K562 (cell line): ENCODE measurements around the gene PQBP1. TPM values are rescaled to one million over a fixed set of nuclear protein-coding genes. Genes with fewer than 3 reads are reported as not detected.
A peak's percentile ranks its signal among the peaks of the same experiment; 100 is the strongest.

ENCODE experiments used
- ATAC-seq: fragments of 200-7000 bp; cut with Tn5 transposase; 3 replicates; pipeline ENCODE4 v1.9.1; 2020; ENCODE audit warnings: moderate library complexity
- BruUV-seq: library from RNA; stranded (reverse); fragments of 400-500 nt; replicated peaks from 2 replicates; lab custom pipeline; 2021; lab: Mats Ljungman, UMichigan
- CTCF ChIA-PET: fragments of 300-600 bp; formaldehyde crosslinking; extraction: SDS; loops from one replicate; lab custom pipeline; 2021; ENCODE audit warnings: low intra/inter-chr PET ratio; lab: Yijun Ruan, JAX
- POLR2A ChIA-PET: fragments of 300-600, 350-650 bp; sonication (Branson Sonifier 250); formaldehyde crosslinking; extraction: SDS; loops from one replicate; lab custom pipeline; 2021; ENCODE audit warnings: antibody characterized with exemption, inconsistent platforms; lab: Yijun Ruan, JAX
- DNase-seq, 4 experiments: peaks; one replicate each; pipeline versions ENCODE4 v3.0.0 to v3.0.0-alpha.2; 2011 to 2018; ENCODE audit warnings: low spot score in 3 of 4, mixed read lengths in 3 of 4; ENCODE audit errors: extremely low read depth in 1 of 4
- FAIRE-seq: peaks from 2 replicates; lab custom pipeline; 2011; peaks lifted over from hg19 to GRCh38; lab: Jason Lieb, UNC
- H2AFZ ChIP-seq: 2 replicates; pipeline ENCODE4 v1.6.0; 2011; ENCODE audit warnings: low read depth, low read length, control low read depth, inconsistent platforms
- H3K27ac ChIP-seq: fragments of 200-600 bp; 3 replicates; pipeline ENCODE4 v1.8.0; 2011; ENCODE audit warnings: low read depth, mild to moderate bottlenecking, control low read depth, inconsistent platforms, low read length, moderate library complexity, mixed read lengths; ENCODE audit errors: extremely low read depth
- H3K27me3 ChIP-seq, 2 experiments: fragments of 300-600 bp in 1 of 2; 2 replicates in 1 of 2; 3 replicates in 1 of 2; pipeline versions ENCODE4 v1.6.0 to v1.8.0; 2011; ENCODE audit warnings: inconsistent platforms in 2 of 2, low read length in 2 of 2, mild to moderate bottlenecking in 1 of 2, mixed read lengths in 1 of 2, moderate library complexity in 1 of 2; ENCODE audit not compliant: control insufficient read depth in 2 of 2, insufficient read depth in 2 of 2
- H3K36me3 ChIP-seq: fragments of 300-600 bp; 3 replicates; pipeline ENCODE4 v1.8.0; 2011; ENCODE audit warnings: mild to moderate bottlenecking, low read length, inconsistent platforms; ENCODE audit not compliant: control insufficient read depth, insufficient read depth
- H3K4me1 ChIP-seq, 2 experiments: fragments of 200-600 bp in 1 of 2; replicated peaks in 1 of 2; 2 replicates in 1 of 2; 3 replicates in 1 of 2; pipeline versions ENCODE4 v1.5.1 to v1.8.0; 2011; ENCODE audit warnings: inconsistent platforms in 2 of 2, low read length in 2 of 2, mild to moderate bottlenecking in 1 of 2, mixed read lengths in 1 of 2, moderate library complexity in 1 of 2; ENCODE audit not compliant: control insufficient read depth in 2 of 2, insufficient read depth in 2 of 2
- H3K4me2 ChIP-seq: 2 replicates; pipeline ENCODE4 v1.6.1; 2011; ENCODE audit warnings: low read length, control low read depth, inconsistent platforms, mixed read lengths; ENCODE audit not compliant: insufficient read depth
- H3K4me3 ChIP-seq: fragments of 200-600 bp; sonication (generic), shearing (Covaris generic); 2 replicates; pipeline ENCODE4 v1.5.1; 2016; ENCODE audit warnings: control low read depth, inconsistent platforms
- H3K79me2 ChIP-seq: fragments of 200-600 bp; 3 replicates; pipeline ENCODE4 v1.8.0; 2011; ENCODE audit warnings: low read length, inconsistent platforms; ENCODE audit not compliant: control insufficient read depth, insufficient read depth
- H3K9ac ChIP-seq, 2 experiments: 2 replicates each; pipeline versions ENCODE4 v1.6.0 to v1.6.1; 2011; ENCODE audit warnings: low read depth in 2 of 2, low read length in 2 of 2, control low read depth in 1 of 2, inconsistent platforms in 1 of 2, mild to moderate bottlenecking in 1 of 2, mixed read lengths in 1 of 2; ENCODE audit not compliant: insufficient read depth in 1 of 2
- H3K9me1 ChIP-seq: one replicate; pipeline ENCODE4 v1.6.0; 2011; ENCODE audit warnings: inconsistent platforms, mild to moderate bottlenecking, low read length, moderate library complexity; ENCODE audit not compliant: control insufficient read depth, insufficient read depth
- H3K9me3 ChIP-seq: replicated peaks from 2 replicates; pipeline ENCODE4 v1.5.1; 2011; ENCODE audit warnings: low read depth, low read length, inconsistent platforms; ENCODE audit not compliant: control insufficient read depth, insufficient read depth
- H4K20me1 ChIP-seq: replicated peaks from 2 replicates; pipeline ENCODE4 v1.6.1; 2011; ENCODE audit warnings: low read length, inconsistent platforms, mixed read lengths; ENCODE audit not compliant: control insufficient read depth, insufficient read depth
- CHD2 ChIP-seq: IDR thresholded peaks from 2 replicates; pipeline ENCODE4 v1.6.1; 2011; ENCODE audit warnings: low read depth, low read length
- CREB1 ChIP-seq, 2 experiments: sonication (generic) in 1 of 2; formaldehyde crosslinking in 1 of 2; IDR thresholded peaks; 2 replicates each; pipeline versions ENCODE4 v1.6.1 to v1.8.0; 2012 to 2022; ENCODE audit warnings: inconsistent platforms in 1 of 2, mild to moderate bottlenecking in 1 of 2, missing genetic modification reagents in 1 of 2, moderate library complexity in 1 of 2
- CREM ChIP-seq: IDR thresholded peaks from 2 replicates; pipeline ENCODE4 v1.6.1; 2014; ENCODE audit warnings: antibody characterized with exemption, low read depth
- HDAC8 ChIP-seq: fragments of 450-650 bp; IDR thresholded peaks from 2 replicates; pipeline ENCODE4 v1.6.1; 2016; ENCODE audit warnings: mild to moderate bottlenecking, missing genetic modification characterization, moderate library complexity, missing compliant biosample characterization
- ID3 ChIP-seq, 2 experiments: fragments of 250-450 bp in 1 of 2; fragments of 450-650 bp in 1 of 2; sonication (Bioruptor Pico) in 1 of 2; IDR thresholded peaks; 2 replicates each; pipeline versions ENCODE4 v1.6.1 to v1.8.0; 2016 to 2021; ENCODE audit warnings: mild to moderate bottlenecking in 2 of 2, moderate library complexity in 2 of 2, missing compliant biosample characterization in 1 of 2, missing genetic modification characterization in 1 of 2
- NR2C1 ChIP-seq, 2 experiments: fragments of 450-650 bp; IDR thresholded peaks; 2 replicates each; pipeline ENCODE4 v1.6.1; 2017; ENCODE audit warnings: mild to moderate bottlenecking in 2 of 2, antibody characterized with exemption in 1 of 2, inconsistent platforms in 1 of 2, missing compliant biosample characterization in 1 of 2, missing genetic modification characterization in 1 of 2
- NRF1 ChIP-seq, 2 experiments: fragments of 450-650 bp; IDR thresholded peaks in 1 of 2; conservative IDR thresholded peaks in 1 of 2; 2 replicates each; pipeline ENCODE4 v1.6.1; 2014; ENCODE audit warnings: mild to moderate bottlenecking in 2 of 2
- POLR2G ChIP-seq: fragments of 200-400 bp; formaldehyde crosslinking; IDR thresholded peaks from 2 replicates; pipeline ENCODE4 v1.6.1; 2017; ENCODE audit warnings: low read depth, mild to moderate bottlenecking, antibody characterized with exemption, low read length, moderate library complexity
- PTRF ChIP-seq: fragments of 450-650 bp; IDR thresholded peaks from 2 replicates; pipeline ENCODE4 v1.6.1; 2016; ENCODE audit warnings: mild to moderate bottlenecking, missing genetic modification characterization, missing compliant biosample characterization
- RBFOX2 ChIP-seq: fragments of 200-400 bp; formaldehyde crosslinking; IDR thresholded peaks from 2 replicates; pipeline ENCODE4 v1.6.1; 2017; ENCODE audit warnings: low read depth, mild to moderate bottlenecking, low read length, moderate library complexity
- RNF2 ChIP-seq: sonication (generic); IDR thresholded peaks from 2 replicates; pipeline ENCODE4 v1.6.1; 2016
- TCF3 ChIP-seq: sonication (generic); formaldehyde crosslinking; IDR thresholded peaks from 2 replicates; pipeline ENCODE4 v1.4.0; 2020; ENCODE audit warnings: mild to moderate bottlenecking, missing genetic modification reagents
- THAP7 ChIP-seq: fragments of 250-450 bp; sonication (Bioruptor Pico); IDR thresholded peaks from 2 replicates; pipeline ENCODE4 v1.5.0; 2021
- ZBED1 ChIP-seq: IDR thresholded peaks from 2 replicates; pipeline ENCODE4 v1.6.1; 2014
- ZNF583 ChIP-seq: fragments of 250-450 bp; sonication (Bioruptor Pico); IDR thresholded peaks from 2 replicates; pipeline ENCODE4 v1.4.0; 2020
- ZNF644 ChIP-seq: fragments of 200-800 bp; sonication (Bioruptor generic); IDR thresholded peaks from 2 replicates; pipeline ENCODE4 v1.6.1; 2016; ENCODE audit warnings: low read depth, missing genetic modification characterization, missing compliant biosample characterization
- WGBS: fragments of 100-300 bp; shearing (Covaris generic); methylation state at CpG from one replicate; pipeline ENCODE4 v1.1.6; 2016; ENCODE audit warnings: low coverage, mixed read lengths; ENCODE audit not compliant: insufficient coverage; ENCODE audit errors: missing lambda C conversion rate; 5-methylcytosine and 5-hydroxymethylcytosine counted together
- in situ Hi-C: fragments of 300-500 bp; cut with MboI; formaldehyde crosslinking; loops from 4 replicates; pipeline ENCODE4 v1.15.0; 2018; ENCODE audit warnings: inconsistent platforms, mixed read lengths
- intact Hi-C: fragments of 100-400 bp; cut with micrococcal nuclease; formaldehyde crosslinking; loops from 2 replicates; pipeline ENCODE4 v1.14.2; 2022
- polyA plus RNA-seq, 8 experiments: library from polyadenylated mRNA; depleted of rRNA in 4 of 8; stranded (reverse) in 5 of 8; unstranded in 3 of 8; fragments of >200 nt; fragmentation: Nextera tagmentation in 2 of 8; fragmentation: Illumina TruSeq in 1 of 8; extraction: Ambion mirVana in 2 of 8; extraction: Trizol in 1 of 8; gene quantifications; 2 replicates each; pipeline versions ENCODE4 v1.2.1 to v1.2.3, GENCODE V29; 2011 to 2014; ENCODE audit warnings: inconsistent platforms in 1 of 8, missing spikeins in 1 of 8
- total RNA-seq, 7 experiments: library from RNA; depleted of rRNA in 6 of 7; stranded (reverse); fragments of >200 nt in 6 of 7; fragmentation: Illumina TruSeq in 2 of 7; extraction: Trizol in 2 of 7; gene quantifications; 2 replicates each; pipeline versions ENCODE4 v1.2.1 to v1.2.3, GENCODE V29; 2011 to 2021; ENCODE audit warnings: low replicate concordance in 1 of 7

The PQBP1 gene
- total and polyA plus RNA-seq, 9 of the 15 experiments (the other 6 are each of a cell fraction or from before 2014, with no cell fraction given) = 41.3 to 262 (median 112) TPM

GRCh38 chrX:48917139-48918001 lies 19.6 kb downstream of the PQBP1 start:
- ATAC-seq (peak; percentile 68), FAIRE-seq (peak; percentile 80), DNase-seq (peak; percentile 76 to 96 (median 86))
- Histone ChIP-seq H3K79me2 (peaks cover 69% of the 10 kb centered on the region), H3K9me1 (no peaks in the 10 kb centered on the region), H2AFZ (no peak overlapping the region), H3K36me3 (peaks cover 63% of the 10 kb centered on the region), H3K4me2 (peak overlapping the region; percentile 97), H3K4me3 (peak overlapping the region; percentile 89), H3K9me3 (no peaks in the 10 kb centered on the region), H3K4me1 (peaks cover 37 to 47% of the 10 kb centered on the region in 2 experiments), H3K27me3 (no peaks in the 10 kb centered on the region; a peak in 1 of 5 replicates), H4K20me1 (peaks cover 40% of the 10 kb centered on the region), H3K9ac (peak overlapping the region; percentile 73 to 92), H3K27ac (peak overlapping the region; percentile 77)
- POLR2A ChIA-PET = no interaction called here
- in situ Hi-C loops (no loop called here), intact Hi-C loops (loop anchor here (1.0 to 10.0 kb wide), 2 partner anchors 28 to 283 kb away; no protein-coding TSS in a partner anchor)
- BruUV-seq = TSS peak; percentile 28
- CTCF ChIA-PET = interaction anchor here (0.6 to 1.6 kb wide), 7 partner anchors 11 to 286 kb away, joined by 3 to 8 read pairs (median 4); no protein-coding TSS in a partner anchor
- WGBS = under 1% methylated on average over 24 of the region's 27 CpGs
- TF ChIP-seq CREB1 (IDR thresholded peaks at IDR 0.05) (no peak), CREB1 (CRISPR knock-in tag; IDR thresholded peaks at IDR 0.05) (peak; percentile 40; the same call in 1 of the 2 replicates), NRF1 (conservative IDR thresholded peaks at IDR 0.05 in 1 of 2, IDR thresholded peaks at IDR 0.05 in 1 of 2) (peak; percentile 94 to 95), ZNF644 (tag) (no peak), ZBED1 (0 out of 2 replicates have a peak, but pooled peaks have one; percentile 32), CHD2 (peak; percentile 11; the same call in 1 of the 2 replicates), ID3 (CRISPR knock-in tag; IDR thresholded peaks at IDR 0.05) (no peak), ID3 (tag; IDR thresholded peaks at IDR 0.05) (0 out of 2 replicates have a peak, but pooled peaks have one; percentile 17), ZNF583 (no peak), NR2C1 (IDR thresholded peaks at IDR 0.05) (no peak), NR2C1 (tag; IDR thresholded peaks at IDR 0.05) (peak; percentile 94), TCF3 (peak; percentile 32; the same call in 1 of the 2 replicates), PTRF (tag) (no peak), RNF2 (0 out of 2 replicates have a peak, but pooled peaks have one; percentile 18), HDAC8 (tag) (no peak), CREM (peak; percentile 58; the same call in 1 of the 2 replicates), THAP7 (CRISPR knock-in tag) (no peak), RBFOX2 (peak; percentile 83), POLR2G (peak; percentile 72)
